ENCODE data around the gene ANKH. TPM values are rescaled to one million over a fixed set of nuclear protein-coding genes. Genes with fewer than 3 reads are reported as not detected.

Gene ANKH
- total RNA-seq, 4 donors from 2014 or later: 18.1 to 44.5 (median 30.5) TPM

- TF ChIP-seq CTCF (IDR thresholded peaks at IDR 0.05; ENCODE audit: low read depth): no peak
Measured at GRCh38 chr5:14810282-14810681, 61.3 kb downstream of the ANKH start.

DNA sequence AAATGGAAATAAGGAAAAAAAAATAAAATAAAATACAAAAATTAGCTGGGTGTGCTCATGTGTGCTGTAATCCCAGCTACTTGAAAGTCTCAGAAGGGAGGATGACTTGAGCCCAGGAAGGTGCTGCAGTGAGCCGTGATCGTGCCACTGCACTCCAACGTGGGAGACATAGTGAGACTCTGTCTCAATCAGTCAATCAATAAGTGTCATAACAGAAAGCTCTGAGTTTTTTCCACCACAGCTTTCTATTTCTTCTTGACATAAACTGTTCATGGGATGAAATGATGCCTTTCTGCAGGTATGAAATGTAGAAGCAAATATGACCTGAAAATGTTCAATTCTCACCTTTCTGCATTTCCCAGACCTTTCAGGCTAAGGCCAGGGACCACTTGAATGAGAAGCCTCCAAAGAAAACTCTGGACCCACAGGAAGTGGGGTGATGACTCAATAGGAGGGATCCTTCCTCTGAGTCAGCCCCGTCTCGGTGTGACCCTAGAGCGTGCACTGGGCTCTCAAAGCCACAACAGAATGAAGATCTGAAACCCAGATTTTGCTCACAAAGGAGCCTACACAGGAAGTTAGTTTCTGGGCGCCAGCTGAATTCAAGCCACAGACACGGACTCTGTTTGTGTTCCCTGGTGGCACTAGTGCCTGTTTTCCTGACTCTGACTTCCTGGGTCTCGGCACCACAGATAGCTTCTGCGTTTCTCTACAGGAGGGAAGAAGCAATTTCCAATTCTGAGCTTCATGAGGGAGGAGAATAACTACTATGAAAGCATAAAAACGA is 62.0 kb downstream of the ANKH start:
- no peak for TF ChIP-seq CTCF (IDR thresholded peaks at IDR 0.05; ENCODE audit: low read depth)

GRCh38 chr5:14807471-14807870 is 64.1 kb downstream of the ANKH start:
- no peak for TF ChIP-seq CTCF (IDR thresholded peaks at IDR 0.05; ENCODE audit: low read depth)

GRCh38 chr5:14806456-14806855 is 65.1 kb downstream of the ANKH start:
- TF ChIP-seq CTCF (IDR thresholded peaks at IDR 0.05; ENCODE audit: low read depth): no peak

DNA sequence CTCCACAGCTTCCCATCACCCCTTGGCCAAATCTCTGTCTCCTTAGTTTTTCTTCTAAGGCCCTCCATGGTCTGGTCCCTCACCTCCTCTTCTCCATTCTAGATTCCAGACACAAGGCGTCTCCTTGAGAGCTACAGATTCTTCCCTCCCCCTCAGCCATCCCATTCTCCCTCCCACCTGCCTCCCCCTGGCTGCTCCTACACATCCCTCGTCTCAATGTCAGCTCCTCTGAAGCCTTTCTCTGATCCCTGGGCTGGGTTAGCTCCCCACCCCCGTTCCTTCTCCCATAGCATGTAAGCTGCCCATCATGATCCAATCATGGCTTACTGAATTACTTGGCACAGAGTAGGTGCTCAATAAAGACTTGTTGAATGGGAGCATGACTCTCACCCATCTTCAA is 69.0 kb downstream of the ANKH start:
- TF ChIP-seq CTCF (IDR thresholded peaks at IDR 0.05; ENCODE audit: low read depth): no peak

DNA sequence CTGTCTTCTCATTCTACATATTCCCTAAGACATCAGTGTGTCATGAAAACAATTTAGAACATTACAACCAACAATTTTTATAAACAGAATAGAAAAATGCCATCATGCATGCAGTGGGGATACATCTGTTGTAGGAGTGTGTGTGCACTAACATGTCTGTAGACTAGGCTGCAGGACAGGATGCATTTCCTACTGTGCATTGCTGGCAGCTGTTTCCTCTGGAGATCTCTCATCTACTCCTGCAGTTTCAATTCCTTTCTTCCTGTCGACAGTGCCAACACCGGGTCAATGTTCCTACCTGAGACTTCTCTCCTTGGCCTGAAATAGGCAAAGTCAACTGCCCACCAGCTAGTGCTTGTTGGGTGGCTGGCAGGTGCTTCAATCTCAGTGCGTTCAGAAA is 69.8 kb downstream of the ANKH start:
- TF ChIP-seq CTCF (IDR thresholded peaks at IDR 0.05; ENCODE audit: low read depth): no peak

DNA sequence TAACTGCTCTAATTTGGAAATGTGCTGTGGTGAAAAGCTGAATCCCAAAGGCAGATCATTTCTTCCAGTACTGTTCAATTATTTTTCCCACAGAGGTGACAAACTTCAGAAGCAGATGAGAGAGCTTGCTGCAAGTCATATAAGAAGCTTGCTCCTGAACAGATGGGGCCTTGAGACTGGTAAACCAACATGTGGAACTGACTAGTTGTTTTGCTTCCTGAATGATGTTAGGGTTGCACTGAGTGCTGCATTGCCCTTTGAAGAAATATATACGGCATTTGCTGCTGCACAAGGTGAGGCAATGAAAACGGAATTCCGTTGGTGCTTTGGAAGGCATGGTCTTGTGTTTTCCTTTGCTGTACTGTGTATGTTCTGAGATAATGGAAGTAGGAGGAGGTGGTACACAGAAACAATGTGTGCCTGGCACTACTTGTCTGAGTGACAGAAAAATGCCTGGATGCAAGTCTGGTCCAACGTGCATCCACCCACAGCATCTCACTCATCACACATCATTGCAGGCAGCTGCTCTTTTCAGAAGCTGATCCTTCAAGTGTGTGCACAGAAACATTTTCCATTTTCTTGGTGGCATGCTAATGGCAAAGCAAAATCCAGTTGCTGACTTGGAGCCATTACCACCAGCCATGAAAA is 76.9 kb downstream of the ANKH start:
- no peak for TF ChIP-seq CTCF (IDR thresholded peaks at IDR 0.05; ENCODE audit: low read depth)
